Stimulated activated CD8-positive, alpha-beta memory T cell treated with anti-CD3 and anti-CD28 coated beads, Interleukin-7, amount 100 ng/mL, for 1 hour (primary cell): ENCODE results near the gene FXYD1.

Experiments
- DNase-seq, 2 donors: peaks; one replicate each; pipeline ENCODE4 v3.0.0-alpha.2; 2020; ENCODE audit warnings: low read depth in 2 of 2

Gene FXYD1

DNA sequence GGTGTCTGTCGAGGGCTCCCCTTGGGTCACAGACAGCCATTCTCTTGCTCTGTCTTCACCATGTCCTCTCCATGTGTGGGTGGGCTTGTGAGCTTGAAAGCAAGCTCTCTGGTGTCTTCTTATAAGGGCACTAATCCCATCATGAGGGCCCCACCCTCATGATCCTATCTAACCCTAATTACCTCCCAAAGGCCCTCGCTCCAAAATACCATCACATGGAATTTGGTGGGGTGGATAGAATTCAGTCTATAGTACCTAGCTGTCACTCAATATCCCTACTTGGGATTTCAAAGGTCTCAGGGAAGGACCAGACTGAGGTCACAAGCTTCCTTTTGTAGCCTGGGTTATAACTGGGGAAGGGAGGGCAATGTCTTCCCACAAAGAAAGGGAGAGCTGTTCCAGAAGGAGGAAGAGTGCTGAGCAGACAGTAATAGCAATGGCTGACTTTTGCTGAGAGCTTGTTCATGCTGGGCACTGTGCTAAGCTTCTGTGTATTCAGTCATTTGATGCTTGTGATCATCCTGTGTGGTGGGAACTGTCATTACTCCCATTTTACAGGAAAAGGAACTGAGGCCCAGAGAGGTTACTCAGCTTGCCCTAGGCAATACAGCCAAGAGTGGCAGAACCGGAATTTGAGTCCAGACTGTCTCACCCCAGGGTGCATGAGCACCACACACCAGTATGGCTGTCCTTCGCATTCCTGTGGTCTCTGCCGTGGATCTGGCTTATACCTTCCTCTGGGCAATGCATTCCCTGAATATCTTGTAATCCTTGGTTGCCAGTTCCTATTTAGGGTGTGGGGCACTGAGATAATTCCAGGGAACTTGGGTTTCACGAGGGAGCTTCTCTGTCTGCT is 24.1 kb downstream of the FXYD1 start:
- DNase-seq: no peak

- DNase-seq: no peak
These were observed 25.8 kb downstream of the FXYD1 start for GRCh38 chr19:35164418-35164817.

DNA sequence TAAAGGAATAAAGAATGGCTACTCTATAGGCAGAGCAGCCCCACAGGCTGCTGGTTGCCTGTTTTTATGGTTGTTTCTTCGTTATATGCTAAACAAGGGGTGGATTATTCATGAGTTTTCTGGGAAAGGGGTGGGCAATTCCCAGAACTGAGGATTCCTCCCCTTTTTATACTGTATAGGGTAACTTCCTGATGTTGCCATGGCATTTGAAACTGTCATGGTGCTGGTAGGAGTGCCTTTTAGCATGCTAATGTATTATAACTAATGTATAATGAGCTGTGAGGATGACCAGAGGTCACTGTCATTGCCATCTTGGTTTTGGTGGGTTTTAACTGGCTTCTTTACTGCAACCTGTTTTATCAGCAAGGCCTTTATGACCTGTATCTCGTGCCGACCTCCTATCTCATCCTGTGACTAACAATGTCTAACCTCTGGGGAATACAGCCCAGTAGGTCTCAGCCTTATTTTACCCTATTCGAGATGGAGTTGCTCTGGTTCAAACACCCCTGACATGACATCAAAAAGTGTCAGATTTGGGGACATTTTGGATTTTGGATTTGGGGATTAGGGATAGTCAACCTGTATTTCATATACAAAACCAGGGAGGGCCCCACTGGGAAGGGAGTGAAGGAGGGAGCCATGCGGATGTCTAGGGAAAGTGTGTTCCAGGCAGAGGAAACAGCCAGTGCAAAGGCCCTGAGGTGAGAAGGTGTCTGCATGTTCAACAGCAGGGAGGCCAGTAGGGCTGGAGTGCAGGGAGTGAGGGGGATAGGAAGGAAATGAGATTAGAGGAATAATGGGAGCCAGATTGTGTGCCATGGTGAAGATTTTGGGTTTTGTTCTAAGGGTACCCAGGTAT is 26.8 kb downstream of the FXYD1 start:
- DNase-seq: no peak

- DNase-seq: no peak
These were observed 27.8 kb downstream of the FXYD1 start for GRCh38 chr19:35166100-35167063.

GRCh38 chr19:35167251-35168119 is 28.9 kb downstream of the FXYD1 start:
- DNase-seq: no peak

DNA sequence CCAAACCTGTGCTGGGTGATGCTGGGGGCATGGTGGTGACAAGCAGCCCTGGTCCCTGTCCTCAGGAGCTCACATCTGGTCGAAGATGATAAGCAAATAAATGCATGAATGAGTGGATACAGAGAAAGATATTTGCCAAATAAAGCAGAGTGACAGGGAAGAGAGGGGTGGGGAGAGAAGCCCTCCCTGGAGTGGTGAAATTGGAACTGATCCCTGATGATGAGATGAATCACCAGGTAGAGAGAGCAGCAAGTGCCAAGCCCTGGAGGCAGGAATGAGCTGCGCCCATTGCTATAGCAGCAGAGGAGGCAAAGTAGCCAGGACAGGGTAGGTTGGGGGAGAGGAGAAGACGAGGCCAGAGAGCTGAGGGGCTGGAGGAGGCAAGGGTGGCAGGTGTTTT is 29.6 kb downstream of the FXYD1 start:
- DNase-seq: no peak

- DNase-seq: no peak
These were observed 30.8 kb downstream of the FXYD1 start for GRCh38 chr19:35169221-35169995.

- DNase-seq: no peak
These were observed 31.9 kb downstream of the FXYD1 start for GRCh38 chr19:35170359-35171061.

- DNase-seq: no peak
These were observed 33.1 kb downstream of the FXYD1 start for GRCh38 chr19:35171730-35172129.

DNA sequence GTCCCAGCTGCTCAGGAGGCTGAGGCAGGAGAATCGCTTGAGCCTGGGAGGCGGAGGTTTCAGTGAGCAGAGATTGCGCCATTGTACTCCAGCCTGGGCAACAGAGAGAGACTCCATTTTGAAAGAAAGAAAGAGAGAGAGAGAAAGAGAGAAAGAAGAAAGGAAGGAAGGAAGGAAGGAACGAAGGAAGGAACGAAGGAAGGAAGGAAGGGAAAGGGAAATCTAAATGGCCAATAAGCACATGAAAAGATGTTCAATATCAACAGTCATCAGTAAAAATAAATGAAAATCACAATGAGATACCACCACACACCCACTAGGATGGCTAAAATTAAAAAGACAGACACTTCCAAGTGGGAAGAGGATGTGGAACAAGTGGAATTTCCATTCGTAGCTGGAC is 35.6 kb downstream of the FXYD1 start:
- no peak for DNase-seq

DNA sequence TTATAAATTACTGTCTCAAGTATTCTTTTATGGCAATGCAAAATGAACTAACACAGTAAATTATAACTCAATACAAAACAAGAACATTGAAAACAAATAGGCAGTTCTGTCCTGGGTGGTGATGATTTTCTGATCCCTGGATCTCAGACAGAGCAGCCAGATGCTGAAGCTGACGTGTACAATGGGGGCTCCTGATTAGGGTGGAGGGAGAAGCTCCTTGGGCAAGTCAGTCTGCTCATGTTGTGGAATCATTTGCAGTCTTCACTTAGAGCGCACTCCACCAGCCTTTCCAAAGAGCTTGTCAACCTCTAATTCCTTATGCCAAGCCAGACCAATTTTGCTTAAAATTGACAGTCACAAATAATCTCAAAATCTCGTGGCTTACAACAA is 37.6 kb downstream of the FXYD1 start:
- no peak for DNase-seq

DNA sequence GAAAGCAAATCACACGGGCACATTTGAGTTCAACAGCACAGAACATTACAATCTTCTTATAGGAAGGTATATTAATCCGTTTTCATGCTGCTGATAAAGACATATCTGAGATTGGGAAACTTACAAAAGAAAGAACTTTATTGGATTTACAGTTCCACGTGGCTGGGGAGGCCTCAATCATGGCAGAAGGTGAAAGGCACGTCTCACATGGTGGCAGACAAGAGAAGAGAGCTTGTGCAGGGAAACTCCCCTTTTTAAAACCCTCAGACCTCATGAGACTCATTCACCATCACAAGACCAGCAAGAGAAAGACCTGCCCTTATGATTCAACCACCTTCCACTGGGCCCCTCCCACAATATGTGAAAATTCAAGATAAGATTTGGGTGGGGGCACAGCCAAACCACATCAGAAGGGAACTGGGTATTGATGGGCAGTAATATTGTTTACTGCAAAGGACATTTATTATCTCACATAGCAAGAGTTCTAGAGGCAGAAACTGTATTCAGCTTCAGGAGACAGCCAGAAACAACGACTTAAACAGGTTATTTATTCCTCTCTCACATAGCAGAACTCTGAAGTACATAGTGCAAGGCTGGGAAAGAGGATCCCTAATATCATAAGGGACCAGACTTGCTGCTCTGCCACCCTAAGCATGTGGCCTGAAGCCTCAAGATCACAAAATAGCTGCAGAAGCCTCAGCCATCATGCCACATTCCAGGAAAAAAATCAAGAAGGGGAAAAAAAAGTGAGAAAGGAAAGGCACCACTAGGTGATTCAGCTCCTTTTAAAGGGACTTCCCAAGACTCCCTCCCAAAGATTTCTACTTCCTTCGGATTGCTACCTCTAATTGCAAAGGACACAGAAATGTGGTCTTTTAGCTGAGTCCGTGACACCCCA is 39.0 kb downstream of the FXYD1 start:
- no peak for DNase-seq

DNA sequence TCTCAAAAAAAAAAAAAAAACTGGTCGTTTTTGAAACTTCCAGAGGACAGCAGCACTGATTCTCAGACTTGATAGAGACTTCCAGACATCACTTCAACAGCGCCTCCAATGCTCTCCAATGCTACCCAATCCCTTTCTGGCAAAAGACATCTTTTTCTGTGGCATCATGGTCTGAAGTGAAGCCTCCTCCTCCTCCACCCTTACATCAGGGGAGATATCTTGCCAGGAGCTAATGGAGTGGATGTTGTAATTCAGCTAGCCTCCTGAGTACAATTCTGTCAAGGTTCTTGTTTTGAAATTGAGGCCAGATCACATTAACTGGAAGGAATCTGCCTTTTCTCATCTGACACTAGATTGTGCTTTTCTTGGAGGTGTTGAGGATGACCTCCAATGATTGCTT is 40.1 kb downstream of the FXYD1 start:
- DNase-seq: no peak

DNA sequence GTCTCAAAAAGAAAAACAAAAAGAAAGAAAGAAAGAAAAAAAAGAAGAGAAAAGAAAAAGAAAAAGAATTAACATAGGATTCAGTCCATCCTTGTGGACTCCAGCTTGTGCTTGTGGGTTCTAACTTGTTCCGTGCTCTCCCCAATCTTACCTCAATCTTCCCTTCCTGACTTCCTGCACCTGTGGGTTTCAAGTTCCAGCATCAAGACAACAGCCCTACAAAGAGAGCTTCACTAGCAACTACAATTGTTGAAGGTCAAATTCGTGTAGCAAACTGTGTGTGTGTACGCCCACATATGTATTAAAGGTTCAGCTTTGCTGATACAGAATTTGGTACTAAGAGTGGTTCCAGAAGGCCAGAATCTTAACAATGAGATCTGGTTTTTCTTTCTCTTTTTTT is 41.2 kb downstream of the FXYD1 start:
- no peak for DNase-seq

- DNase-seq: no peak
These were observed 42.8 kb downstream of the FXYD1 start for GRCh38 chr19:35181387-35181786.

GRCh38 chr19:35184267-35184666 is 45.6 kb downstream of the FXYD1 start:
- DNase-seq: no peak

DNA sequence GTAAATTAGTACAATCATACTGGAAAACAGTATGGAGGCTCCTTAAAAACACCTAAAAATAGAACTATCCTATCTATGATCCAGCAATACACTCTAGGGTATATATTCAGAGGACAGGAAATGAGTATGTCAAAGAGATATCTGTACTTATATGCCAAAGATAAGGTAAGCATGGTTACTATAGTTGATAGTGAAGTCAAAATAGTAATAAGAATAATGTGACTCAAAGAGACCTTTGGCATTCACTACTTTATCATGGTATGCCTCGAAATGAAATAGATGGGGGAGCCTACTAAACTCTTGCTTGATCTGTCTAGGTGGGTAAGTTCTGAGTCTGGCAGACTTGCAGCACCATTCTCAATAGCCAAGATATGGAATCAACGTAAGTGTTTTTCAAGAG is 46.3 kb downstream of the FXYD1 start:
- DNase-seq: no peak
